GM13977 (cell line): Measurements from ENCODE around the gene NSUN7.

ENCODE experiments used
- DNase-seq: peaks from one replicate; pipeline ENCODE4 v3.0.0; 2012; ENCODE audit warnings: low spot score
- in situ Hi-C: fragments of 300-500 bp; cut with MboI; formaldehyde crosslinking; loops from one replicate; pipeline ENCODE4 v1.12.0; 2022; ENCODE audit warnings: low sequenced_read_pairs, low pct_unique_long_range_greater_than_20kb, mixed read lengths, inconsistent platforms; ENCODE audit not compliant: unreplicated experiment
- TF ChIP-seq, protein P1 (sequence below): IDR thresholded peaks from 2 replicates; pipeline ENCODE4 v1.5.1; 2012; ENCODE audit warnings: mild to moderate bottlenecking, control low read depth; ENCODE audit not compliant: insufficient read depth; ENCODE audit errors: extremely low read depth, missing control alignments

Gene NSUN7

DNA sequence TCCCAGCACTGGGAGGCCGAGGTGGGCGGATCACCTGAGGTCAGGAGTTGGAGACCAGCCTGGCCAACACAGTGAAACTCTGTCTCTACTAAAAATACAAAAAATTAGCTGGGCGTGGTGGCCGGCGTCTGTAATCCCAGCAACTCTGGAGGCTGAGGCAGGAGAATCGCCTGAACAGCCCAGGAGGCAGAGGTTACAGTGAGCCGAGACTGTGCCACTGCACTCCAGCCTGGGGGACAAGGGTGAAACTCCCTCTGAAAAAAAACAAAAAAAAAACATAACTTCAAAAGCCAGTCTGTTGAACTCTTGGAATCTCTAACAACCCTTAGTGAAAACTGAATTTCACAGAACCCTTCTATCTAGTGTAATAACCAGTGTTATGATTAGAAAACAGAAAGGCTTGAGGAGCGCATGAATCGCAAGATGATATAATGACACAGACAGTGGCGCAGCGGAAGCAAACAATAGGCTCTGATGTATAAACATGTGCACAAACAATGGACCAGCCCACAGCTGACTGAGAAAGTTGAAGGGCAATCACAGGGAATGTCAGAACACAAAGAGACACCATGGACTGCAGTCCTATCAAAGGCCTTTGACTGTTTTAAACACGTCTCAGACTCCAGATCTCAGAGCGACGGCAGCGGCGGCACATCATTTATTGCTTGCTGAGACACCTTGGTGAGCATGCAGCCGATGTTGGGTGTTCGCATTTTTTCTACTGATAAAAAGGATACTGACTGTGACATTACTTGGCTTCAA is 81.6 kb downstream of the NSUN7 start:
- in situ Hi-C loops: no loop called here
- TF ChIP-seq, protein P1, sequence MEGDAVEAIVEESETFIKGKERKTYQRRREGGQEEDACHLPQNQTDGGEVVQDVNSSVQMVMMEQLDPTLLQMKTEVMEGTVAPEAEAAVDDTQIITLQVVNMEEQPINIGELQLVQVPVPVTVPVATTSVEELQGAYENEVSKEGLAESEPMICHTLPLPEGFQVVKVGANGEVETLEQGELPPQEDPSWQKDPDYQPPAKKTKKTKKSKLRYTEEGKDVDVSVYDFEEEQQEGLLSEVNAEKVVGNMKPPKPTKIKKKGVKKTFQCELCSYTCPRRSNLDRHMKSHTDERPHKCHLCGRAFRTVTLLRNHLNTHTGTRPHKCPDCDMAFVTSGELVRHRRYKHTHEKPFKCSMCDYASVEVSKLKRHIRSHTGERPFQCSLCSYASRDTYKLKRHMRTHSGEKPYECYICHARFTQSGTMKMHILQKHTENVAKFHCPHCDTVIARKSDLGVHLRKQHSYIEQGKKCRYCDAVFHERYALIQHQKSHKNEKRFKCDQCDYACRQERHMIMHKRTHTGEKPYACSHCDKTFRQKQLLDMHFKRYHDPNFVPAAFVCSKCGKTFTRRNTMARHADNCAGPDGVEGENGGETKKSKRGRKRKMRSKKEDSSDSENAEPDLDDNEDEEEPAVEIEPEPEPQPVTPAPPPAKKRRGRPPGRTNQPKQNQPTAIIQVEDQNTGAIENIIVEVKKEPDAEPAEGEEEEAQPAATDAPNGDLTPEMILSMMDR: no peak
- DNase-seq: no peak

DNA sequence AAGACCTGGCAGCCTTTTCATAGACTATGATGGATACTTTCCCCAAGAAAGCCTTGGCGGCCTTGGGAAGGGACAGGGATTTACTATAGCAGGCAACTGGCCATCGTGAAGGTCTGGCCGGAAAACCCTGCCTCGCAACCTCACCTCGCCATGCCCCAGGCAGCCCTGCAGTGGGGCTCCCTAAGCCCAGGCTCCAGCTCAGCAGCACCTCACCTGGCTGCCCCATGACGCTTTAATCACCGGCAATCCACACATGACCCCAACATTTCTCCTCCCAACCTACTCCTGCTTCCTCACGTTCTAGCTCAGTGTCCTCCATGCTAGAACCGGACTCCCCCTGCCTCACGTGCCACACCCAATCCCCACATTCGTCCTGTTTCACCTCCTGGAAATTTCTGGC is 82.4 kb downstream of the NSUN7 start:
- DNase-seq: no peak
- in situ Hi-C loops: no loop called here
- TF ChIP-seq, protein P1: no peak

DNA sequence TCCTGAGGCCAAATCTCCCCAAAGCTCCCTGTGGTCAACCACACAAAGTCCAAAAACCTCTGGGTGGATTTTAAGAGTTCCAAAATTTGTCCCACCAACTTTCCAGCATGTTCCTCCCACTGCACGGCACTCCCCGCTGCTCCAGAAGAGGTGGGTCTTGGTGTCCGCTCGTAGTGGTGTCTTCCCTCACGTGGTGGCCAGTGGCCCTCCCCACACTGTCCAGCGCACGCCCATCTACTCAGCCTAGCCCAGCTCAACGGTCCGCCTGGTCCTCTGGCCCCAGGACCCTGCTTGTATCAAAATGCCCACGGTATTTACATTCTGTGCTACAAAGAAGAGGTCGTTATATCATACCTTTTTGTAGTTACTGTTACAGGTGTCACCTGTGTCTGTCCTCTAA is 83.5 kb downstream of the NSUN7 start:
- in situ Hi-C loops: no loop called here
- TF ChIP-seq, protein P1: no peak
- no peak for DNase-seq

DNA sequence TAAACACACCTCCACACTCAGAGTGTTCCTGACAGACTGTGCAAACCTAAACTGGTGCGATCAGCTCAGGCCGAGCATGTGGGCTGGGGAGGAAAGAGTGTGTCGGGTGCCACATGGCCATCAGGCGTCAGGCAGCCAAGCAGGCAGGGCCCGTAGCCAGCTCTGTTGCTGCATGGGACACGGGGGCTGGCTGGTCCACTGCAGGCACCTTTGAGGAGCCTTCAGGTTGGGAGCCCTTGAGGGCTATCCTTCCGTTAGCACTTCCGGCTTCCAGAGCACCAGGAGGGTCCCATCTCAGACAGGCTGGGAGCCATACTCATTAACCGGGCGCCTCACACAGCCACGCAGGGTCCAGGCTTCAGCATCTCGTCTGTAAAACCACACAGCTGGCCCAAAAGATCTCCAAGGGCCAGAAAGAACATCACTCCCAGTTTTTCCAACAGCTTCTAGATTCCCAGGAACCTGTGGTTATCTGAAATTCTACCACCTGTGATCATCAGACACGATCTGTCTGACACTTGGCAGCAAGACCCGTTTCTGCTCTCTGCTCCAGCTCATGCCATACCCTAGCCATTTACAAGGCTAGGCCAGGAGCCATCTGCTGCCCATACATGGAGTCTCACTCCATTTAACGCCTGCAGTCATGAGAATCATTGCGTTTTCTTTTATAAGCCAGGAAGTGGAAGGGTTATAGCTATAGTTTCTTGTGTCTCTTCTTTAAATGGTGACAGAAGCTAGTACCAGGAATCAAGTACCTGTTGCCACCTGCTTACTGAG is 87.5 kb downstream of the NSUN7 start:
- TF ChIP-seq, protein P1: no peak
- no peak for DNase-seq
- in situ Hi-C loops: loop anchor here (5.0 kb wide), 1 partner anchor 100 kb away; no protein-coding TSS in a partner anchor

DNA sequence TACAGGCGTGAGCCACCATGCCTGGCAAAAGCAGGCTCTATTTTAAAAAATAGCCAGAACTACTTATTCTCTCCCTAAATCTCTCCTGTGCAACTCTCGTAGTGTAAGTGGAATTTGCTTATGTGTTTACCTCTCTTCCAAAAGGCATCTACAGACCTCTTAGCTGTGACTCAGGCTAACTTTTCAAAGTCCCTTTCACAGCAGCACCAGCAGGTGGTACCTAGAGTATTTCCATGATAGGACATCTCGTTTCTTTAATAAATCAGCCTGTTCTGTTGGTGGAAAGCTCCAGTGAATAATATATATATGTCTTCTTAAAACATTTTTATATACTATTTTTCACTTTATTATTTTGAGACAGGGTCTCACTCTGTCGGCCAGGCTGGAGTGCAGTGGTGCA is 89.0 kb downstream of the NSUN7 start:
- in situ Hi-C loops: loop anchor here (5.0 kb wide), 1 partner anchor 101 kb away; no protein-coding TSS in a partner anchor
- TF ChIP-seq, protein P1: no peak
- DNase-seq: no peak

DNA sequence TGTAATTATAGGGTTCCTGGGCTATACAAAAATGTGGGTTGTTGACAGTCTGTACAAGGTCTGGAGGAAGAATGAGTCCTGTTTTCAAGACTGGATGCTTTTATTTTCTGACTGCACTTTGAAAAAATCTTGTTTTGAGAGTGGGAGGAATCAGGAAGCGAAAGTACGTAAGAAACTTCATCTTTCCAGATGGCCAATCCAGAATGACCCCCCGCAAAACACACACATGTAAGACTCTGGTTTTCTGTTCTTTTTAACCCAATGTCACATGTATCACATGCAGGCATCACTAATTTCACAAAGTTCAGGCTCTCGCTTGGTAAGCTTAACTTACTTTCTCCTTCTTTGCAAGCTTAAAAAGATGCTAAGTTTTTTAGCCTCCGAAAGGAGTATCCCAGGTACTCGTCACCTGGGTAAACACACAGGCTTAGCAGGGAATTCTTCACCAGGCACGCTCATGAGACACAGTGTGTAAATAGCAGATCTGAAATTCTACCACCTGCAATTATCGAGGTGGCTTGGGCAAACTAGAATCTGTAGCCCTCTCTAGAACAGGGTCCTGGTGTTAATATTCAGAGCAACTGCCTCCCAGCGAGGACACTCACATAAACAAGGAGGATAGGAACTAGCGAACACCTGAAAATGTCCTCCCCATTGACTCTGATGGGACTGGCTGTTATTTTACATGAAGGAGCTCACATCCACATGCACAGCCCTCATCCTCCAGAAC is 90.7 kb downstream of the NSUN7 start:
- in situ Hi-C loops: no loop called here

More for the DNA sequence above, 90.7 kb downstream of the NSUN7 start:
- TF ChIP-seq, protein P1: no peak
- DNase-seq: peak; percentile 46
